Left ventricle myocardium inferior (tissue), 1 donor: ENCODE measurements around the gene OR13H1. TPM values are rescaled to one million over a fixed set of nuclear protein-coding genes. Genes with fewer than 3 reads are reported as not detected.

Experiments used
- DNase-seq: peaks from one replicate; pipeline ENCODE4 v3.0.0-alpha.2; 2020
- H3K27ac ChIP-seq: fragments of 200-600 bp; replicated peaks from 2 replicates; pipeline ENCODE4 v1.8.0; 2021
- H3K27me3 ChIP-seq: fragments of 200-600 bp; 2 replicates; pipeline ENCODE4 v1.8.0; 2021; ENCODE audit warnings: low read depth
- H3K36me3 ChIP-seq: fragments of 200-600 bp; 2 replicates; pipeline ENCODE4 v1.8.0; 2021
- H3K4me1 ChIP-seq: fragments of 200-600 bp; 2 replicates; pipeline ENCODE4 v1.8.0; 2021
- H3K4me3 ChIP-seq: fragments of 200-600 bp; 2 replicates; pipeline ENCODE4 v1.8.0; 2021; ENCODE audit warnings: mild to moderate bottlenecking, moderate library complexity
- H3K9me3 ChIP-seq: fragments of 200-600 bp; replicated peaks from 2 replicates; pipeline ENCODE4 v1.8.0; 2021
- intact Hi-C: fragments of 100-400 bp; cut with micrococcal nuclease; formaldehyde crosslinking; loops from one replicate; pipeline ENCODE4 v1.11.0; 2022
- total RNA-seq: library from RNA; stranded (reverse); fragmentation: NEBNext Ultra II Directional; extraction: Animal tissue kit (Norgen Biotek cat#: 25700); gene quantifications from one replicate; pipeline ENCODE4 v1.2.1, GENCODE V29; 2021
- TF ChIP-seq, protein P1 (sequence below): fragments of 200-600 bp; IDR thresholded peaks from 2 replicates; pipeline ENCODE4 v1.8.0; 2021; ENCODE audit warnings: antibody characterized with exemption, mild to moderate bottlenecking, borderline replicate concordance
- donor health status: DM: no; HTN: yes; CAD: no; lungs with severe emphysema.

The OR13H1 gene
- total RNA-seq, 1 donor from 2014 or later = not detected

DNA sequence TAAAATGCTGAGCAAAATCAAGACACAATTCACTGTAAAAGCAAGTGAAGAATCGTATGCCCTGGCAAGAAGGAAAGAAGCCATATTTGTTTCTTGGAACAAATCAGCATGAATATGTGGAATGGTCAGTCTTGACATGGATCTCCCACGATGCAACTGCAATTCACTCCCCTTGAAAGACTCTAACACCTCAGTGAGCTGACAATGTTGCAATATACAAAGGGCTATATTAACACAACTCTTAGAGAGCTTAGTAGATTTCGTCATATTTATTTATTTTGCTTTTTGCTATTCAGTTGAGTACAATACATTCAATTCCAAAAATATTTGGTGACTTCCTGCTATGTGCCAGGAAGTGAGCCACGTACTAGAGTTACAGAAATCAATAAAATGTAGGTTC lies 14.7 kb downstream of the OR13H1 start:
- no peaks in the 10 kb centered on the region for H3K4me1 ChIP-seq
- intact Hi-C loops = no loop called here
- H3K27me3 ChIP-seq = no peaks in the 10 kb centered on the region
- no peaks in the 10 kb centered on the region for H3K36me3 ChIP-seq
- DNase-seq = no peak
- no peak overlapping the region for H3K4me3 ChIP-seq
- no peak overlapping the region for H3K27ac ChIP-seq
- TF ChIP-seq, protein P1, sequence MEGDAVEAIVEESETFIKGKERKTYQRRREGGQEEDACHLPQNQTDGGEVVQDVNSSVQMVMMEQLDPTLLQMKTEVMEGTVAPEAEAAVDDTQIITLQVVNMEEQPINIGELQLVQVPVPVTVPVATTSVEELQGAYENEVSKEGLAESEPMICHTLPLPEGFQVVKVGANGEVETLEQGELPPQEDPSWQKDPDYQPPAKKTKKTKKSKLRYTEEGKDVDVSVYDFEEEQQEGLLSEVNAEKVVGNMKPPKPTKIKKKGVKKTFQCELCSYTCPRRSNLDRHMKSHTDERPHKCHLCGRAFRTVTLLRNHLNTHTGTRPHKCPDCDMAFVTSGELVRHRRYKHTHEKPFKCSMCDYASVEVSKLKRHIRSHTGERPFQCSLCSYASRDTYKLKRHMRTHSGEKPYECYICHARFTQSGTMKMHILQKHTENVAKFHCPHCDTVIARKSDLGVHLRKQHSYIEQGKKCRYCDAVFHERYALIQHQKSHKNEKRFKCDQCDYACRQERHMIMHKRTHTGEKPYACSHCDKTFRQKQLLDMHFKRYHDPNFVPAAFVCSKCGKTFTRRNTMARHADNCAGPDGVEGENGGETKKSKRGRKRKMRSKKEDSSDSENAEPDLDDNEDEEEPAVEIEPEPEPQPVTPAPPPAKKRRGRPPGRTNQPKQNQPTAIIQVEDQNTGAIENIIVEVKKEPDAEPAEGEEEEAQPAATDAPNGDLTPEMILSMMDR = no peak
- no peaks in the 10 kb centered on the region for H3K9me3 ChIP-seq

DNA sequence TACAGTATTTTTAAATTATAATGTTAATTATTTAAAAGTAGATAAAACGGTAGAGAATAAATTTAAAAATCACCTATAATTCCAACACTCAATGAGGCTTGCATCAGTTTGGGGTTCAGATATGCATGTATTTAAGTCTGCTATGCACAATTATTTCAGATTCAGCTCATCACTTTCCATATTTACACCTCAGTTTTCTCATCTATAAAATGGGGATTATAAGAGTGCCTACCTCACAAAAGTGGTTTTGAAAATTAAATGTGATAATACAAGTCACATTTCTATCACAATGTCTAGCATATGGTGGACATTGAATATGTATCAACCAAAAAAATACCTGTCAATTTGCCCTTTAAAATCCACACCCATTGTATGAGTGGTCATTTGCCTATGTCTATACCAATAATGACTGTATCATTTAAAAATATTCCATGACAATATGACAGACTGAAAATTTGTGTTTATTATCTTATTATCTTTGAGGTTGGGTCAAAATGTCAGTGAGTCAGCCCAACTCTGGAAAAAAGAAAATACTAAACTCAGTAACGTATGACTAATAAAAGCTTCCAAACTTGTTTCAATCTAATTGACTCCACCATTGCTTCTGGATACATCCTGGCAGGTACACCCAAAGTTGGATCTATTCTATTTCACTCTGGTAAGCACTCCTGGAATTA lies 20.8 kb downstream of the OR13H1 start:
- DNase-seq = no peak
- TF ChIP-seq, protein P1 = no peak
- Histone ChIP-seq H3K27ac (no peak overlapping the region), H3K9me3 (no peaks in the 10 kb centered on the region), H3K4me3 (no peak overlapping the region), H3K27me3 (no peaks in the 10 kb centered on the region), H3K4me1 (no peaks in the 10 kb centered on the region), H3K36me3 (no peaks in the 10 kb centered on the region)
- intact Hi-C loops = no loop called here

DNA sequence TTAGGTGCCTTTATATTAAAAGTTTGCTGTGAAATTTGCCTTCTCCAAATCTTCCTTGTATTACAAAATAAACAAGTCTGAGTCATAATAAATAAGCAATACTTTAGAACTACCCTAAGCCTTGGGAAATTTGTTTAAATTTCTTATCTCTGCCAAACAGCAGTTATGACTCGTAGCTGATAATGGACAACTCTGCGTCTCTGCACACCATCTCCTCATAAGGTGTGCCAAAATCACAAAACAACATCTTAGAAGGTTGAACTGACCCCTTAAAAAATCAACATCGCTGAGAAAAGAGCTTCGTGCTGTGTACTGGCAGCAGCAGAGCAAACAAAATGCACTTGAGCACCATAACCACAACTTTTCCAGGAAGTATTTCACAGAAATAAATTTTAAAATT lies 22.0 kb downstream of the OR13H1 start:
- Histone ChIP-seq H3K36me3 (no peaks in the 10 kb centered on the region), H3K4me1 (no peaks in the 10 kb centered on the region), H3K9me3 (no peaks in the 10 kb centered on the region), H3K27me3 (no peaks in the 10 kb centered on the region), H3K27ac (no peak overlapping the region), H3K4me3 (no peak overlapping the region)
- intact Hi-C loops = no loop called here
- no peak for DNase-seq
- TF ChIP-seq, protein P1 = no peak

DNA sequence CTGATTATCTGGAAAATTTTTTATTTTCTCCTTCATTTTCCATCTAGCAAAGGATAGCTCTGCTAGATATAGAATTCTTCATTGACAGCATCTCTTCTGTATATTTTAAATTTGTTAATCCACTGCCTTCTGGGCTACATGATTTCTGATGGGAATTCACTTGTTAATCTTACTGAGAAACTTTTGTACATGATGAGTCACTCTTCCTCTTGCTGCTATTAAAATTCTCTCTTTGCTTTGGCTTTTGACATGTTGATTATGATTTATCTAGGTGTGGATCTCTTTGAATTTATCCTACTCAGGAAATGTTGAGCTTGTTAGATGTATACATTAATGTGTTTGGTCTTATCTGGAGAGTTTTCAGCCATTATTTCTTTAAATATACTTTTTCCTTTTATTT lies 27.5 kb downstream of the OR13H1 start:
- Histone ChIP-seq H3K36me3 (no peaks in the 10 kb centered on the region), H3K27me3 (no peaks in the 10 kb centered on the region)

DNA sequence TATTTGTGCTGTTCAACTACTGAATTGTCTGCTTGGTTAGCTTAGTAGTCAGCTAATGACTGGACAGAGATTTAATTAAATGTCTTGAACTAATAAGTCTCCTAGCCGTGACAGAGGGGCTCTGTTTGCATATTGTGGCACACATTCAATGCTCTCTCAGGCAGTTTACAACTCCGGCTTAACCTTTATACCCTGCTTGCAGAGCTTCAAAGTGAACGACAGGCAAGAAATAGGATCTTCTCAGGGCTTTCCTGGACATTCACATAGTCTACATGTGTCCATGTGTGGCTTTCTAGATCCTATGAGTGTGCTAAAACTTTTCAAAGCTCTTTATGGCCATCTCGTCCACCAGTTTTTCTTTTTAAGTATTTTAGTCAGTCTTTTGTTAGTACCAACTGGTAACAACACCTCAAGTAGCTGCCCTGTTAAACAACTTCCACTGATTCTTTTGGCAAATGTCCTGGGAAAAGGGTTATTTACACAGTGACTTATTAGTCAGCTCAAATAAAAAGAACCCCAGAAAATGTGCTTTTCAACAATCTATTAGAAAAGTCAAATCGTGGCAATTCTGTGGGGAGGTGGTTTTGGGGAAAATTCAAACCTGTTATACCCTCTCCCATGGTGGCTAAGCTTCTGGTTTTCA lies 28.6 kb downstream of the OR13H1 start:
- TF ChIP-seq, protein P1 = no peak
- H3K27ac ChIP-seq = no peak overlapping the region
- intact Hi-C loops = no loop called here
- H3K27me3 ChIP-seq = no peaks in the 10 kb centered on the region
- H3K9me3 ChIP-seq = no peaks in the 10 kb centered on the region
- DNase-seq = no peak
- H3K4me3 ChIP-seq = no peak overlapping the region
- H3K4me1 ChIP-seq = no peaks in the 10 kb centered on the region
- no peaks in the 10 kb centered on the region for H3K36me3 ChIP-seq

More for the DNA sequence above, 27.5 kb downstream of the OR13H1 start:
- DNase-seq = no peak
- Histone ChIP-seq H3K4me3 (no peak overlapping the region), H3K27ac (no peak overlapping the region), H3K9me3 (no peaks in the 10 kb centered on the region), H3K4me1 (no peaks in the 10 kb centered on the region)
- intact Hi-C loops = no loop called here
- TF ChIP-seq, protein P1 = no peak
